Eye (tissue), 1 donor: ENCODE data around the gene EVX2.

ENCODE experiments used
- DNase-seq: peaks from one replicate; pipeline ENCODE4 v3.0.0-alpha.2; 2015

Gene EVX2

DNA sequence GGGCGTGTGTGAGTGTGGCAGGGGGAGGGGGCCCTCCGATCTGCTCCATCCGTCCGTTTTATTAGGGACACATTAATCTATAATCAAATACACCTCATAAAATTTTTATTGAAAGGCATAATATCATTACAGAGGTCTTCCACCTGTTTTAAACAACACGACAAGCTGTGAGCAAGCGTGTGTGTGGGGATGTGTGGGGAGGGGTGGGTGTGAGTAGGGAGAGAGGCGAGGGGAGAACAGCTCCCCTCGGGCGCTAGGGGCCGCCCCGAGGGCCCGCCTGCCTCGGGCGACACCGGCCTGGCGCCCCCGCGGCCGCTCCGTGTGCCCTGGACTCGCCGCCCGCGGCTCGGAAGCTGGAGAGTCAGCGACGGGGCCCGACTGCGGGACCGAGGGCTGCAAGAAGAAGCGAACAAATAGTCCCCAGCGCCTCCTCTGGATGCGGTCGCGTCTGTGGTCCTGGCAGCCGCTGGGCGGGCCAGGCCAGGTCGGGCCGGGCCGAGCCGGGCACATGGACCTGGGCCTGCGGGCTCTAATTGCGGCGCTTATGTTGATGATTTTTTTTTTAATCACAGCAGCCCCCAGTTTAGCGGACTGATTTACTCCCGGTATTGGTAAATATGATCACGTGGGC lies 38.4 kb upstream of the EVX2 start:
- DNase-seq, result peak; percentile 84

DNA sequence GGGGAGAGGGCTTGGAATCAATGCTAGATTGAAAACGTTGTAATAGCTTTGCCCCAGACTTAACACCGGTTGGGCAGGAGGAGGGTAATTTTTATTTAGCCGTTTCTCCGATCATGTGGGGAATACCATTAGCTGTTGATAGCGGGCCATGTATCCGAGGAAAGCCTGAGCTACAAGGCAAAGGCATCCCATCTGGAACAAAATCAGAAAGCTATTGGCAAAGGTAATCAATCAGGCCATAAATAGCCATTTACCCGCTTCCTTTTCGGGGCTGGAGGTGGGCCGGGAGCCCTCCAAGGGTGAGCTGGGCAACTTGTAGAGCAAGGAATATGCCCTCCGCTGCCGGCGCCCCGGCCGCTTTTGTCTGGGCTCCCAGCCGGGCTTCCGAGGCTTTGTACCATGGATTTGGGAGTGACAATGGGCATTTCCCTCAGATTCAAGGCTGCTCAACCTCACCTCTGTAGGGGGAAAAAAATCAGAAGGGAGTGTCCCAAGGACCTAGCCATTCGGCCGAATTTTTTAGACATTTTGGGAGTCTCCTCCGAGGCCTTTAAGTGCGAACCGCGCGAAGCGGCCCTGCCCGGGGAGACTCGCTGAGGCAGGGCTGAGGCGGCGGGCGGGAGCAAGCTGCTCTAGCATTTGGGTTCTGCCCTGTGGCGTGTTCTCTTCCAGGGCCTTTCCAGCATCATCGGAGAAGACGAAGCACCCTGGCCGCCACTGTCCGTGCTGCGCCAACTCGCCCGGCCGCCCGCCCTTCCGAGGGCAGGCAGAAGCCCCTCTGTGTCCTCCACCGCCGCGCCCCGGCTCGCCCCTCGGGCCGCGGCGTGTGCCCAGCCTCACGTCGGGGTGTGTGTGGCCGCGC lies 37.7 kb upstream of the EVX2 start:
- no peak for DNase-seq

DNA sequence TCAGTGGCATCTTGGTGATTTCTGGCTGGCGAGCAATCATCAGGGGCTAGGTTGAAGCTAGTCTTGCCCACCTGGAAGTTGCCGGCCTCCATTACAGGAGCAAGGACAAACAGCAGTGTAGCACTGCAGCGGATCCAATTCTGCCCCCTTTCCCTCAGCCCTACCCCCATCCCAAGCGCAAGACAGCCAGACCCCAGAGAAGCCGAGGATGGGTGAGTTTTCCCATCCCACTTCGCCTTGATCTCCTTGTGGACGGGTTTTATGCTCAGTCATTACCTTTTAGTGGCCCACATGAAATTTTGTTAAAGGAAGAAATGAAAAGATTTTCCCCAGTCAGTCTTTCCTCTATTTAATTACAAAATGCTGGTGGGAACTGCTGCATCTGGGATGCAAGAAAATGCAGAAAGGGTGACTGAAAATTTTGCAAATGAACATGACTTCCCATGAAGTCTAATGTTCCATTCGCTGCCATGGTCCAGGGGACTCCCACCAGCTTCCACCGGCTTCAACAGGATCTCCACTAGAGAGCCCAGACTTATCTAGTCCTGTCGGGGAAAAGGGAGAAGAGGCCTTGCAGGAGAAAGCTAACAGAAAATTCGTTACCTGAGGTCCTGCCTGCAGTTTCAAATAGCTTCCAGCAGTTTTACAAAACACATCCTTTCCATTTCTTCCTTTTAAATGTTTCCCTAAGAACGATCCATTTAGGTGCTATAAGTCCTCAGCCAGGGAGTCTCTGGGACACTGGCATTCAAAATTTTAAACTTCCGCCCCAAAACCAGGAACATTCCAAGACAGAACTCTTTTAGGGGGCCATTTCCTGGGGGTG lies 36.8 kb upstream of the EVX2 start:
- no peak for DNase-seq

DNA sequence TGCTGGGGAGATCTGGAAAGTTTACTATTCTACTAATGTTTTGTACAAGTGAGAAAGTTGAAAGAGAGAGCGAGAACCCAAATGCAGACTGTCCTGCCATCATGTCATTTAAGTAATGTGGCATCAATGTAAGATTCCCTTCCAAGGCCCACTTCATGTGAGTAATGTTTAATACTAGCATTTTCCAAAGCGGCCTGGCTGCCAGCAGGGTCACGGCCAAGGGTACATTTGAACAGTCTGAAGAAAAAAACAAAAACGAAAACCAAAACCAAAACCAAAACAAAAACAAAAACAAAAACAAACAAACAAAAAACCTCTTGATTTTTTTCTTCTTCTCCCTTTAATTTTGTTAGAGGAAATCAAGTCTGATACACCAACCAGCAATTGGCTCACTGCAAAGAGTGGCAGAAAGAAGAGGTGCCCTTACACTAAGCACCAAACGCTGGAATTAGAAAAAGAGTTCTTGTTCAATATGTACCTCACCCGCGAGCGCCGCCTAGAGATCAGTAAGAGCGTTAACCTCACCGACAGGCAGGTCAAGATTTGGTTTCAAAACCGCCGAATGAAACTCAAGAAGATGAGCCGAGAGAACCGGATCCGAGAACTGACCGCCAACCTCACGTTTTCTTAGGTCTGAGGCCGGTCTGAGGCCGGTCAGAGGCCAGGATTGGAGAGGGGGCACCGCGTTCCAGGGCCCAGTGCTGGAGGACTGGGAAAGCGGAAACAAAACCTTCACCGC lies 35.0 kb upstream of the EVX2 start:
- no peak for DNase-seq

DNA sequence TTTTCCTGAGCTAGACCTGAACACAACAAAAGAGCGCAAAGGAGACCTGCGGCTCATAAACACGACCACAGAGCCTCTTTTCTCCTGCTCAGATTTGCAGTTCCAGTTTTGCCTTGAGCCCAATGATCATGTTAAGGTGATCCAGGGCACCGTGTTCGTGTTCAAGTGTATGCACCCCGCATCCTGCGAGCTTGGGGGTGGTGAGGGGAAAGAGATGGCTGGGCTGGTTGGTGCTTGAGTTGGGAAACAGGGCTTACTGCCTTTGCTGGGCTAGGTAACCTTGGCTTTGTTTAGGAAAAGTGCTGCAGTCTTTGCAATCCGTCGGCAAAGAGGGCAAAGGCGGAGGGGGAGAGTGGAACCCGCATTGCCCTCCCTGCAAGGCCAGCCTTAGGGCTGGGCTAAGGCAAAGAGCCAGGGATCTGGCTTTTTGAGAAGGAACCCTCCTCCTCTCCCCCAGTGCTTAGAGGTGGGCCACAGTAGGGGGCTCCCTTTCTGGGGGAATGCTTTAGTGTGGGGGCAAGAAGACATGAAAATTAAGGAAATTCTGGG lies 34.1 kb upstream of the EVX2 start:
- no peak for DNase-seq

DNA sequence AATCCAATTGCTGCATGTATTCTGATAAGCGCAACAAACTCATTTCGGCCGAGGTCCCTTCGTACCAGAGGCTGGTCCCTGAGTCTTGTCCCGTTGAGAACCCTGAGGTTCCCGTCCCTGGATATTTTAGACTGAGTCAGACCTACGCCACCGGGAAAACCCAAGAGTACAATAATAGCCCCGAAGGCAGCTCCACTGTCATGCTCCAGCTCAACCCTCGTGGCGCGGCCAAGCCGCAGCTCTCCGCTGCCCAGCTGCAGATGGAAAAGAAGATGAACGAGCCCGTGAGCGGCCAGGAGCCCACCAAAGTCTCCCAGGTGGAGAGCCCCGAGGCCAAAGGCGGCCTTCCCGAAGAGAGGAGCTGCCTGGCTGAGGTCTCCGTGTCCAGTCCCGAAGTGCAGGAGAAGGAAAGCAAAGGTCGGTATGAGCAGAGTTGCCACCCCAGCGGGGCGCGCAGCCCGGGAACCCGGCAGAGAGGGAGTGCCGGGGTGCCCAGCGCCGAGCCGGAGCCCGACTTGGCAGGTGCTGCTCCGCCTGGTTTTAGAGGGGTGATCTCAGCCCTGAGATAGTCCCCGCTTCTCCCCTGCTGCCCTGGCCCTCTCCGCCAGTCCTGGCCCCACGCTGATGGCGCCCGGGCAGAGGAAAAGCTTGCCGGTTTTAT lies 33.5 kb upstream of the EVX2 start:
- DNase-seq, result no peak

DNA sequence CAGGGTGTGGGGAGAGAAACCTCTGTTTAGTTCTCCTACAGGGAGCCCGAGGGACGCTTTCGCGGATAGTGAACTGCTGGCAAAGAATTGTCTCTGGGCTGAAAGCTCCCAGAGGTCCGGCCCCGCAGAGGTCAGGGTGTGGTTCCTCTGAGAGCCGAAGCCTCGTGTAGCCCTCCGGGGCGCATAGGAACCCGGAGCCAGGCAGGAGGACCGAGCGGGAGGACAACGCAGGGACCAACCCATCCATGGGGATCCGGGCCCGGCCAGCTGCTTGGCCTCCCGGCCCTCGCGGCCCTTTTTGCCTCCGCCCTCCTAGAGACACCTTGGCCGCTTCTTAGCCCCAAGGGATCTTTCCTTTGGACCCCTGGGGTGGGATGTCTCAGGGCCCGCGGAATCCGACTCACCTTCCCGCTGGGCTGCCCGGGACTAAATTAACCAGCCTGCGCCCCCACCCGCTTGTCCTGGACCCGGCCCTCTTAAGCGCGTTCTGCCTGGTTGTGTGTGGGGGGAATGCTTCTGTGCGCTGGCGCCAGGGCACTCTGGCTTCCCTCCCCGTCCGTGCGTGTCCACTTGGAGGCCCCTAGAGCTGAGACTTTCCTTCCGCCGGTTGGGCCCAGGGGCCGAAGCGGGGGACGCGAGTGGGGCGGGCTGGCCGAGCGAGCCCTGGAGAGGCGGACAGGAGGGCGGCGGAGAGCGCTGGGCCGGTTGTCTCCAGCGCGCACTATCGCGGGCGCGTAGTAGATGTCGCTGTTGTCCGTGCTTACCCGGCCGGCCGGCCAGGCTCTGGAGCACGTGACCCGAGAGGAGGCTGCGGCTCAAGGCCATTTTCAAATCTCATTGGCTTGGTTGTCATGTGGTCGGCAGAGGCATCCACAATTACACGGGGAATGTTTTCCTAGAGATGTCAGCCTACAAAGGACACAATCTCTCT lies 32.4 kb upstream of the EVX2 start, which contains the start of gene HOXD10:
TSS of gene HOXD10 (plus strand) at position 896 of the 931 bp plus-strand sequence. CDS start 56 bp downstream, outside the sequence.
- no peak for DNase-seq

DNA sequence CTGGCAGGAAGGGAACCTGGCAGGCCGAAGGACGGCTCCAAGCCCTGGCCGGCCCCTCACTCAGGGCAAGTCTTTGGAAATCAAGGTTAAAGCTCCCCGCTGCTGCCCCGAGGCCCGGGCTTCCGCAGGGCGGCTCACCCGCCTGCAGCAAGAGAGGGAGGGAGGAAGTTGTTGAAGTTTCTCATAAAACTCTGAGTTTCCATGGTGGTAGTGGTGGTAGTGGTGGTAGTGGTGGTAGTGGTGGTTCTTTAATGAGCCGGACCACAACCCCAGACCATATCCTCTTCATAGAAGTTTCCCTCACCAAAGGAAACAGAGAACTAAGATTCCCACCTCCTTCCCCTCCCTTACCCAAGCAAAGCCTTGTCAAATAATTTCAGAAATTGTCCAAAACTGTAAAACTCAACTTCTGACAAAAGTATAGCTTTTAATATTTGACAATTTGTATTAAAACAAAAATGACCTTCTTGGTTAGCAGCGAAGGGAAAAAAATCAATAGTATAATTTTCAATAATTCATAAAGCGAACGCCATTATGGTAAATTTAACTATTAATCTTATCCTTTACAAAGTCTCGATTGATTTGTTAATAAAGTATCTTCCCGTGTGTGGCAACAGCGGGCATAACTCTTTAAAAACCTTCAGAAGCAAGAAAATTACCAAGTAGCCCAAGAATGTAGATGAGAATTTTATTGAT lies 31.3 kb upstream of the EVX2 start:
- DNase-seq, result no peak

DNA sequence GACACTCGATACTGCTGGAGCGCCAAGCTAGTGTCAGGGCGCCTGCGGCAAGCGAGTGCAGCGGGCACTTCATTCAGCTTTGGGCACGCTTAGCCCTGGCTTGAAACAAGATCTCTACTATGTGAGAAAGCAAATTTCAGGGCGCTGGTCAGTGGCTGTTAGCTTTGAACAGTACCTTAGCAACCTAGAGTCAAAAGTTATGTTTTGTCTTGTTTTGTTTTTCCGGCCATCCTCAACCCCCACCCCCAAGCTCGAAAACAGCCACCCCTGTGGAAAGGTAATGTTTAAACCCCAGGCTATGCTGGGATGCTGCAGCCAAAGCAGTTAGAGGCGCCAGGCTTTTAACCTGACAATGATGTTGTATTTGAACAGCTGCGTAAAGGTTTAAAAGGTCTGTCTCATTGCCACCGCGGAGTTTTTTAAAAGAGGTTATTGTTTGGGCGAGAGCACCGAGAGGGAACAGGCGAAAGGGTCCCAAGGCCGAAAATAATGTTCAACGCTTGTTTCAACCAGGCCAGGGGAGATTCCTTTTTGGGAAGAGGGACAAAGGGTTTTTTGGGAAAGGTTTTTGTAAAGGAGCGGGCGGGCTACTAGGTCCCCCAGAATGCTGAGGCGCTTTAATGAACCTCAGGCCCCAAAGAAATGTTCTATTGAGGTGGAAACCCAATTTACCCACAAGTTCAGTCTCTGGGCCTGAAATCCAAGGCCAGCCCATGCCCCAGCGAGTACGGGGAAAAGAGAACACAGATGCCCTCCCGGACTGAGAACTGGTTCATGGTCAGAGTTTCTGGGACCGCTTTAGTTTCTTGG lies 30.6 kb upstream of the EVX2 start:
- no peak for DNase-seq

DNA sequence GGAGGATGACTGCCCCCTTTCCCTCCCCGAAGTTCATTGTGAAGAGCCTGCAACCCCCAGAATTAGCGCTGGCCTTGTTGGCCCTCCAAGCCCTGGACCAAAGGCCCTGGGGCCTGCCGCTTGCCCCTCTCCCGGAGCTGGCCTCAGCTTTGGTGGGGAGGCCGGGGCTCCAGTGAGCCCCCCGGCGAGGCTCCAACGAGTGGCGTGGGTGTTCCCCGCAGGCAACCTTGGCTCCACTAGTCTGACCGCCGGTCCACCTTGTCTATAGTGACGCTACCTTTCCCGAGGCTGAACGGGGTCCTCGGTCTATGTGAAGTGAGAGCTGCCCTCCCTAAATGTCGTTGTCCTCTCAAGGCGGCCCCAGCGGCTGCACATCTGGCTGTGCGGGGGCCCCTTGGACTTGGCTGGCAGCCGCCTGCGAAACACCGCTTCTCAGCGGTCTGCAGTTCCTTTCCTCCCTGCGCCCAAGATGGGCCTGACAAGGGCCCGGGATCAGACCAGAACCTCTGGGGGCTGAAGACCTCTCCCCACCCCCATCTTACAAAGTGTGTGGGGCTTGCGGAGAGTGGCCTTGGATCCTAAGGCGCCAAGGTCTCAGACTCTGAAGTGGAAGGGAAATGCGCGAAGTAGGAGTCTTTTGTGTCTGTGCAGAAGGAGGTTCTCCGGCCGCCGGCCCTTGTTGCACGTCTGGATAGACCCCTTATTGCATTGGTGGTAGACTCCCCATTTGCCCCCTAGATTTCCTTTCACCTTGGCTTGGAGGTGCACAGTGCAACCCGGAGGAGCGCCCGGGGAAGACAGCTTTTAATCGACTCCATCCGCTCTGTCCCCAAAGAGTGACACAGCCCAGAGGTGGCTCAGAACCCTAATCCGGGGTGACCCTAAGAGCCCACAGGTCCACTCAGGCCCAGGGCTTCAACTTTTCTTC lies 28.9 kb upstream of the EVX2 start:
- DNase-seq, result no peak

DNA sequence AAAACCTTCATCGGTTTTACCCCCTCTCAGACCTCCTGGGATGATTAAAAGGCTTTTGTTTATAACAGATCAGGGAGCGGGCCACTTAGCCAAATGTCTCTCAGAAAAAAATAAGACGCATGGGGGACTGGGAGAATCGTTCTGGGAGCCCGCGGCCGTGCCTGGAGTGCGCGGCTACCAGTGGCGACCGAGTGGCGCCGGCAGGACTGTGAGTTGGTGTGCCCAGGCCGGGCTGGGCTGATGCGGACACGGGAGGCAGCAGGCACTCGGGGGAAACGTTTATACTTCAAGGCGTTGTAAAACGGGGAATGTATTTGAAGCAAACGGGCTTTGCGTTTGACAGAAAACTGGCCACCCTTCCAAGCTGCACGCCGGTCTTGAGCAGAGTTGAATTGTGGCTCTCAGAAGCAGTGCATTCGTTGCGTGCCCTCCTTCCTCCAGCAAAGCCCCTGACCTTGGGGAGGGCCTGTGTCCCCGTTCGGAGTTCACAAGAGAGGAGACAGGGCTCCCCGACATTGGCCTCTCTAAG lies 28.1 kb upstream of the EVX2 start:
- DNase-seq, result no peak

DNA sequence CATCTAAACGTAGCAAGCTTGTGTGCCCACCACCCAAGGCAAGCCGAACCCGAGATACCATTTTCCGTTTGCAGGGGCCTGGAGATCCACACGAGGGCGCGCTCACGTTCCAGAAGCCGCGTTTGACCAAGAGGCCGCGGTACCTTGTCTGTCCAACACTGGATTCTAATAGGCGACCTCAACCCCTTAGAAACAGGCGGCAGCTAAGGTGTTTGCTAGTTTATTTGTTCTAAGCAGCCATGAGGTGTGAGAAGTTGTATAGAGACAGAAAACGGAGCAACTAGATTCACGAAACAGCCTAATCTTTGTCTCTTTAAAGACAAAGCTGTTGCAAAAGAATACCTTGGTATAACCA lies 27.5 kb upstream of the EVX2 start:
- peak; percentile 91 for DNase-seq

DNA sequence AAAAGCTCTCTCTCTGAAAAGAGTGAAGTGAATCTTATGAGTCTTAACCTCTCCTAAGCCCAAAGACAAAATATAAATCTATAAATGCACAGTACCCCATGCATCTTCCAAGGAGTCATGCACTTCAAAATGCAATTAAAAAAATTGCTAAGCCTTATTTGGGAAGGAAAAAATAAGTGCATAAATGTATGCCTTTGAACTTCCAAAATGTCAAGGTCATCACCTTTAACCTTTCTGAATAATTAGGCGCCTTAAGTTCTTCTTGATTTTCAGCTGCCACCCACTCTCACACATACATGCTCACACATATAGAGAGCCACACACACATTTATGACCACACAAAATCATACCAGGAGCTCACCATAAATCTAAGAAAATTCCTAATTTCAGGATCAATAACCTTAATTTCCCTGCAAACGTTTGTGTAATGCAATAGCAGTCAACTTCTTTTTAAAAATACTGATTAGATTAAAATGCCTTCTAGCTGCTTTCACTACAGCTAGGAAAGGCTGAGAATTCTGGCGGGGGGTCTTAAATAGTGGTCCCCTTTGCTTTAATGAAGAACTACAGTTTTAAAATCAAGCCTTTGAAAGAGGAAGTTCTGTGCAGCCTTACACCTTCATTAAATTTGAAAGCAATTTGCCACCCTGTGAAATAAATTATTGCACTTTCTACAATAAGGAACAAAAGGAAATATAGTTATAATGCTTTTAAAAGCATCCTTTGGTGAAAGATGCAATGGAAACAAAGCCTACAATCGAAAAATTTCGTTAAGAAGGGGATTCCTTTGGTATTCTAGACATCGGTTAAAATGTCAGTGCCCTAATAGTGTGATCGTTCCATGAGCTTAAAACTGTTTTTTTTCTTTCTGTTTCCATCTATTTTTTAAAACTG lies 26.9 kb upstream of the EVX2 start:
- DNase-seq, result no peak

DNA sequence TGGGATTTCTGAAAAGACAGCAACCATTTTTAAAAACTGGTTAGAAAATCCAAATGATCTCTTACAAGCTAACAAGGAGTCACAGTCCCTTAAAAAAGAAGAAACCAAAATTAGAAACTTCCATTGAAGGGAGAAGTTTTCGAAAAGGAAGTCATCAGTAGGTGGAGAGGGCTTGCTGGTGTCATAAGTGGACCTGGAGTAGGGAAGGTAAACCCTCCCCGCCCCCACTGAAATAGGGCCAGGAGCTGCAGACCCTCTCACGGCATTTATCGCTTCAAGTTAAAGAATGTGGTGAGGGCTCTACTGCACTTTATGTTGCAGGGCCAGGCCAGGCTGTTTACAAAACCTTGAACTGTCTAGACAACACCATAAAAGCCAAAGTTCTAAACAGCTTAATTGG lies 26.2 kb upstream of the EVX2 start:
- DNase-seq, result no peak

DNA sequence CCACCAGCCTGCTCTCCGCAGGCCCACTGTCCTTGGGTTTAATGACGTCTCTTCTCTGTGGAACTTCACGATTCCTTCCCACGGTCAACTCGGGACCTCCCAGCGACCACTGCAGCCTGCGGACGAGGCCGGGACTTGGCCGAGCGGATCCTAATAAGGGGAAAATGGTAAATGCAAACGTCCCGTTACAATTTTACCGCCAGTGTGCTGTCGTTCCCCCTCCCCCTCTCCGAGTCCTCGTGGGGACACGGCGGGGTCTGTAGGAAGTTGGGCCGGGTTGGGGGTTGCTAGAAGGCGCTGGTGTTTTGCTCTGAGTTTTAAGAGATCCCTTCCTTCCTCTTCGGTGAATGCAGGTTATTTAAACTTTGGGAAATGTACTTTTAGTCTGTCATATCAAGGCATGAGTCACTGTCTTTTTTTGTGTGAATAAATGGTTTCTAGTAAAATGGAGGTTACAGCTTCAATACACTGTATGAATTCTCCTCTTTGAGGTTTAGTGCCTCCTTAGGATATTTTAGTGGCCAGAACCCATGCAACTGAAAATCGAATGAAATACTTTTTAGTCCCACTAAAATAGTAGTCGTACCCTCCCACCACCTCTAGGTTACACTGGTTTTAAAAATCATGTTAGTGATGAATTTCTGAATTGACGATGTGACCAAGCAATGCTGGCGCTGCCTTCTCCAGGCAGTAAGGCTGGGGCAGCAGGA lies 25.6 kb upstream of the EVX2 start:
- DNase-seq, result no peak

DNA sequence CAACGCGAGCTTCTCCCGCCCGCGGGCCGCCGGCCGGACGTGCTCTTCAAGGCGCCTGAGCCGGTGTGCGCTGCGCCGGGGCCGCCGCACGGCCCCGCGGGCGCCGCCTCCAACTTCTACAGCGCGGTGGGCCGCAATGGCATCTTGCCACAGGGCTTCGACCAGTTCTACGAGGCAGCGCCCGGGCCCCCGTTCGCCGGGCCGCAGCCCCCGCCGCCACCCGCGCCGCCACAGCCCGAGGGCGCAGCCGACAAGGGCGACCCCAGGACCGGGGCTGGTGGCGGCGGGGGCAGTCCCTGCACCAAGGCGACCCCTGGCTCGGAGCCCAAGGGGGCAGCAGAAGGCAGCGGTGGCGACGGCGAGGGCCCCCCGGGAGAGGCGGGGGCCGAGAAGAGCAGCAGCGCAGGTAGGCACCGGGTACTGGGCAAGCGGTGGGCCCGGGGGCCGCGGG lies 24.0 kb upstream of the EVX2 start:
- DNase-seq, result no peak
